DMS79 treated with DMSO at 0.1 percent for 48 hours (cell line): ENCODE results near the gene ZNF777.
"Not testable (repeated sequence)": the region's sequence is repeated elsewhere in the genome, so short reads cannot be mapped to it uniquely, and the experiment has no call there.

Source experiments
- DNase-seq: peaks from one replicate; lab custom pipeline; 2025; lab: John Stamatoyannopoulos, UW

The ZNF777 gene

GRCh38 chr7:149460493-149461277, at the start of gene ZNF777:
TSS of gene ZNF777 (minus strand) at chr7:149461062. CDS start at chr7:149456022, 5,040 bp downstream.
- peak; percentile 50 for DNase-seq

- no peak for DNase-seq
These were observed 49.4 kb upstream of the ZNF777 start for GRCh38 chr7:149510248-149510647.

GRCh38 chr7:149509774-149510173, 48.9 kb upstream of the ZNF777 start:
- DNase-seq, result no peak

GRCh38 chr7:149505551-149505950, 44.7 kb upstream of the ZNF777 start:
- DNase-seq, result no peak

GRCh38 chr7:149501651-149502050, 40.8 kb upstream of the ZNF777 start:
- DNase-seq, result no peak

- DNase-seq, result no peak
These were observed 40.0 kb upstream of the ZNF777 start for GRCh38 chr7:149500910-149501309.

- no peak for DNase-seq
These were observed 39.3 kb upstream of the ZNF777 start for GRCh38 chr7:149500201-149500600.

- DNase-seq, result no peak
These were observed 37.9 kb upstream of the ZNF777 start for GRCh38 chr7:149498811-149499210.

- peak; percentile 26 for DNase-seq
These were observed 36.8 kb upstream of the ZNF777 start, which contains the start of gene ZNF746 for GRCh38 chr7:149497467-149498261. TSS of gene ZNF746 (minus strand) at chr7:149497809. CDS start at chr7:149497536, 273 bp downstream.

- DNase-seq, result no peak
These were observed 36.0 kb upstream of the ZNF777 start for GRCh38 chr7:149496642-149497391.

- peak; percentile 52 for DNase-seq
These were observed 35.2 kb upstream of the ZNF777 start for GRCh38 chr7:149495785-149496641.

- DNase-seq, result no peak
These were observed 34.0 kb upstream of the ZNF777 start for GRCh38 chr7:149494738-149495368.

GRCh38 chr7:149493975-149494374, 33.1 kb upstream of the ZNF777 start:
- DNase-seq, result not testable (repeated sequence)

- no peak for DNase-seq
These were observed 32.5 kb upstream of the ZNF777 start for GRCh38 chr7:149493366-149493765.

GRCh38 chr7:149490083-149490760, 29.4 kb upstream of the ZNF777 start:
- DNase-seq, result no peak

- no peak for DNase-seq
These were observed 28.6 kb upstream of the ZNF777 start for GRCh38 chr7:149489391-149490024.

- DNase-seq, result no peak
These were observed 18.7 kb upstream of the ZNF777 start for GRCh38 chr7:149479568-149479967.

GRCh38 chr7:149478754-149479153, 17.9 kb upstream of the ZNF777 start:
- no peak for DNase-seq

GRCh38 chr7:149477494-149478443, 16.9 kb upstream of the ZNF777 start:
- no peak for DNase-seq
